Measurements from ENCODE around the gene SNX30.

- TF ChIP-seq CTCF (IDR thresholded peaks at IDR 0.05) = no peak
- no peak for TF ChIP-seq POLR2A (IDR thresholded peaks at IDR 0.05)
These were observed 15.7 kb upstream of the SNX30 start for GRCh38 chr9:112734892-112735291.
